A673 (cell line): ENCODE measurements around the gene NQO2. TPM values are rescaled to one million over a fixed set of nuclear protein-coding genes. Genes with fewer than 3 reads are reported as not detected.

Experiments used
- BruUV-seq: library from RNA; stranded (reverse); fragments of 400-500 nt; replicated peaks from 2 replicates; lab custom pipeline; 2021; lab: Mats Ljungman, UMichigan
- CTCF ChIA-PET: fragments of 300-600 bp; sonication (Branson Sonifier 250); formaldehyde crosslinking; loops from one replicate; lab custom pipeline; 2022; ENCODE audit warnings: antibody characterized with exemption; lab: Charles Lee
- POLR2A ChIA-PET: fragments of 300-600 bp; sonication (Branson Sonifier 250); formaldehyde crosslinking; loops from one replicate; lab custom pipeline; 2022; ENCODE audit warnings: antibody characterized with exemption; ENCODE audit not compliant: low non-redundant PET; lab: Charles Lee
- DNase-seq: peaks from one replicate; pipeline ENCODE4 v3.0.0-alpha.2; 2015; ENCODE audit warnings: low spot score
- H3K27ac ChIP-seq: fragments of 200-600 bp; sonication (generic); 2 replicates; pipeline ENCODE4 v1.5.1; 2016; ENCODE audit warnings: mixed run types, low read depth, mild to moderate bottlenecking, mixed read lengths, antibody characterized with exemption, low read length; ENCODE audit not compliant: poor library complexity, severe bottlenecking
- H3K27me3 ChIP-seq: fragments of 200-600 bp; sonication (generic); replicated peaks from 2 replicates; pipeline ENCODE4 v1.6.1; 2017; ENCODE audit warnings: mixed run types, low read depth, mild to moderate bottlenecking, mixed read lengths, antibody characterized with exemption, low read length; ENCODE audit not compliant: insufficient read depth, poor library complexity
- H3K36me3 ChIP-seq: fragments of 200-600 bp; sonication (generic); 2 replicates; pipeline ENCODE4 v1.6.1; 2016; ENCODE audit warnings: mixed run types, mild to moderate bottlenecking, mixed read lengths, antibody characterized with exemption, low read length; ENCODE audit not compliant: insufficient read depth, poor library complexity, severe bottlenecking
- H3K4me1 ChIP-seq: fragments of 200-600 bp; sonication (generic); 2 replicates; pipeline ENCODE4 v1.6.1; 2017; ENCODE audit warnings: mixed run types, mild to moderate bottlenecking, mixed read lengths, antibody characterized with exemption, low read length; ENCODE audit not compliant: insufficient read depth, poor library complexity, severe bottlenecking
- H3K4me3 ChIP-seq: fragments of 200-600 bp; sonication (generic); 2 replicates; pipeline ENCODE4 v1.5.1; 2016; ENCODE audit warnings: low read depth, mixed run types, mild to moderate bottlenecking, mixed read lengths, low read length; ENCODE audit not compliant: poor library complexity, severe bottlenecking
- H3K9me3 ChIP-seq: fragments of 200-600 bp; sonication (generic); 2 replicates; pipeline ENCODE4 v1.6.1; 2016; ENCODE audit warnings: mixed run types, low read depth, mild to moderate bottlenecking, mixed read lengths, antibody characterized with exemption, low read length; ENCODE audit not compliant: poor library complexity, severe bottlenecking
- EZH2 ChIP-seq: fragments of 200-600 bp; sonication (generic); IDR thresholded peaks from 2 replicates; pipeline ENCODE4 v1.6.1; 2017; ENCODE audit warnings: borderline replicate concordance, low read depth, mild to moderate bottlenecking, mixed read lengths, antibody characterized with exemption, low read length; ENCODE audit not compliant: poor library complexity, severe bottlenecking
- intact Hi-C: fragments of 100-400 bp; cut with micrococcal nuclease; formaldehyde crosslinking; loops from one replicate; pipeline ENCODE4 v1.10.0; 2022; ENCODE audit not compliant: unreplicated experiment
- total RNA-seq: library from RNA; stranded (reverse); gene quantifications from 2 replicates; pipeline ENCODE4 v1.2.3, GENCODE V29; 2021
- TF ChIP-seq, protein P1 (sequence below): fragments of 300-800, 200-600 bp; sonication (generic); conservative IDR thresholded peaks from 2 replicates; pipeline ENCODE4 v1.5.1; 2017; ENCODE audit warnings: low read depth, mild to moderate bottlenecking, antibody characterized with exemption, low read length, moderate library complexity, mixed read lengths

The NQO2 gene
- total RNA-seq, 1 experiment from 2014 or later: 97.3 TPM

DNA sequence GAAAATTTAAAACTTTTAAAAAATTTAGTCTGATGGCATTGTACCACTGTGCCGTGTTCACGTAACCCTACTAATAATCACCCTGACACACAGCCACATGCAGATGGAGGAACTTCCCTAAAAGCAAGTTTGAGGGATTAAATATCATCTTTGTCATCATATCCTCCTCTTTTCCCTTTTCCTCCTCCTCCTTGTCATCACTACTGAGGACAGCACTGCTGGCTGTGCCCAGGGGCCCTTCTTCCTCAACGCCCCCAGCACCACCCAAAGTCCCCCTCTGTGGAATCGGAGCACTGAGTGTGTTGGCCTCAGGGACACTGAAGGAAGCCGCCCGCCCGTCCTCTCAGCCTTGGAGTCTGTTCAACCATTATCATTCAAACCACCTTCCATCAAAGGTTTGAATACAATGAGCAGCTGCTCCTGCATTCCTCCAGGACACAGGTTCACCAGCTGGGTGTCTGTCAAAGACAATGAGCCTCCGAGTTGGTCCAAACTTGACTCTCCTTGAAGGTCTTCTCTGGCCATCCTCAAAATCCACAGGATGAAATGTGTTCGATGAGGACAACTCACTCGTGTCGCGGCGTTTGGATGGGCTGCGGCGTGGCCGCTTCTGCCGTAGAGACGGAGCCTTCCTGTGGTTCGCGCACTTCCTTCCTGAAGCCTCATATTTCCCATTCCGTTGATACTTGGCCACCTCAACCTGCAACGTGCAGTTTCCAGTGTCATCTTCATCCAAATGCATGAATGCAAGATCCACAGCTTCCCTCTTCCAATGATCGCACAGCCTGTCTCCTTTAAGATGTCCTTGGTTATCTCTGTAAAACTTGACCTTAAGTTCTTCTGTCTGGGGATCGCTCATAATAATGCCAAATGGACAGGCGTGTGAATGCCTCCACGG, 23.3 kb downstream of the NQO2 start:
- CTCF ChIA-PET: interaction anchor here (2.0 kb wide), 1 partner anchor 21 kb away, joined by 5 read pairs; no protein-coding TSS in a partner anchor
- H3K4me1 ChIP-seq: peaks cover 38% of the 10 kb centered on the region
- TF ChIP-seq EZH2: no peak
- TF ChIP-seq, protein P1, sequence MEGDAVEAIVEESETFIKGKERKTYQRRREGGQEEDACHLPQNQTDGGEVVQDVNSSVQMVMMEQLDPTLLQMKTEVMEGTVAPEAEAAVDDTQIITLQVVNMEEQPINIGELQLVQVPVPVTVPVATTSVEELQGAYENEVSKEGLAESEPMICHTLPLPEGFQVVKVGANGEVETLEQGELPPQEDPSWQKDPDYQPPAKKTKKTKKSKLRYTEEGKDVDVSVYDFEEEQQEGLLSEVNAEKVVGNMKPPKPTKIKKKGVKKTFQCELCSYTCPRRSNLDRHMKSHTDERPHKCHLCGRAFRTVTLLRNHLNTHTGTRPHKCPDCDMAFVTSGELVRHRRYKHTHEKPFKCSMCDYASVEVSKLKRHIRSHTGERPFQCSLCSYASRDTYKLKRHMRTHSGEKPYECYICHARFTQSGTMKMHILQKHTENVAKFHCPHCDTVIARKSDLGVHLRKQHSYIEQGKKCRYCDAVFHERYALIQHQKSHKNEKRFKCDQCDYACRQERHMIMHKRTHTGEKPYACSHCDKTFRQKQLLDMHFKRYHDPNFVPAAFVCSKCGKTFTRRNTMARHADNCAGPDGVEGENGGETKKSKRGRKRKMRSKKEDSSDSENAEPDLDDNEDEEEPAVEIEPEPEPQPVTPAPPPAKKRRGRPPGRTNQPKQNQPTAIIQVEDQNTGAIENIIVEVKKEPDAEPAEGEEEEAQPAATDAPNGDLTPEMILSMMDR: no peak
- peak overlapping the region; percentile 58 for H3K4me3 ChIP-seq
- intact Hi-C loops: loop anchor here (1.0 kb wide), 1 partner anchor 32 kb away; no protein-coding TSS in a partner anchor
- no peaks in the 10 kb centered on the region for H3K9me3 ChIP-seq
- BruUV-seq: TSS peak; percentile 87
- peak; percentile 57 for DNase-seq
- POLR2A ChIA-PET: interaction anchor here (0.7 kb wide), 1 partner anchor 140 kb away, joined by 3 read pairs; no protein-coding TSS in a partner anchor
- peak overlapping the region; percentile 91 for H3K27ac ChIP-seq
- peaks cover 24% of the 10 kb centered on the region for H3K36me3 ChIP-seq
- H3K27me3 ChIP-seq: no peaks in the 10 kb centered on the region

GRCh38 chr6:3023663-3024483, 24.2 kb downstream of the NQO2 start:
- TF ChIP-seq EZH2: no peak
- TF ChIP-seq, protein P1: no peak
- Histone ChIP-seq H3K9me3 (no peaks in the 10 kb centered on the region), H3K4me1 (peaks cover 38% of the 10 kb centered on the region), H3K27ac (peak overlapping the region; percentile 91), H3K27me3 (no peaks in the 10 kb centered on the region), H3K4me3 (peak overlapping the region; percentile 58), H3K36me3 (peaks cover 20% of the 10 kb centered on the region)
- TSS peak; percentile 92 for BruUV-seq
- ChIA-PET CTCF (interaction anchor here (0.6 to 2.0 kb wide), 2 partner anchors 22 to 43 kb away, joined by 5 read pairs; no protein-coding TSS in a partner anchor), POLR2A (interaction anchor here (0.6 to 0.7 kb wide), 3 partner anchors 30 to 139 kb away, joined by 3 read pairs; no protein-coding TSS in a partner anchor)
- DNase-seq: peak; percentile 99
- intact Hi-C loops: loop anchor here (1.0 kb wide), 1 partner anchor 31 kb away; no protein-coding TSS in a partner anchor
